GM18951 (cell line): ENCODE data around the gene PLEK2.
"Not testable (repeated sequence)": the region's sequence is repeated elsewhere in the genome, so short reads cannot be mapped to it uniquely, and the experiment has no call there.

Experiments
- POLR2A ChIP-seq: IDR thresholded peaks from 4 replicates; pipeline ENCODE4 v1.6.1; 2011; ENCODE audit warnings: mild to moderate bottlenecking; ENCODE audit not compliant: insufficient read length, insufficient read depth; ENCODE audit errors: extremely low read depth
- in situ Hi-C: fragments of 300-500 bp; cut with MboI; formaldehyde crosslinking; loops from one replicate; pipeline ENCODE4 v1.12.0; 2022; ENCODE audit warnings: low sequenced_read_pairs, mixed read lengths, inconsistent platforms; ENCODE audit not compliant: unreplicated experiment

Gene PLEK2

DNA sequence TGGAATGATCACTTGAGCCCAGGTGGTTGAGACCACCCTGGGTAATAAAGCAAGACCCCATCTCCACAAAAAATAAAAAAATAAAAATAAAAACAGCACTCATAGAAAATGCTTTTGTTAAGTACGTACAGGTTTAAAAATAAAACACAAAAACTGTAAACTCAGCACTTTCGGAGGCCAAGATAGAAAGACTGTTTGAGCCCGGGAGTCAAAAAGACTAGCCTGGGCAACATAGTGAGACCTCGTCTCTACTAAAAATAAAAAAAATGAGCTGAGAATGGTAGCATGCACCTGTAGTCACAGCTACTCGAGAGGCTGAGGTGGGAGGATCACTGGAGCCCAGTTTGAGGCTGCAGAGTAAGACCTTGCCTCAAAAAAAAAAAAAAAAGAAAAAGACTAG, 59.9 kb downstream of the PLEK2 start:
- in situ Hi-C loops: no loop called here

DNA sequence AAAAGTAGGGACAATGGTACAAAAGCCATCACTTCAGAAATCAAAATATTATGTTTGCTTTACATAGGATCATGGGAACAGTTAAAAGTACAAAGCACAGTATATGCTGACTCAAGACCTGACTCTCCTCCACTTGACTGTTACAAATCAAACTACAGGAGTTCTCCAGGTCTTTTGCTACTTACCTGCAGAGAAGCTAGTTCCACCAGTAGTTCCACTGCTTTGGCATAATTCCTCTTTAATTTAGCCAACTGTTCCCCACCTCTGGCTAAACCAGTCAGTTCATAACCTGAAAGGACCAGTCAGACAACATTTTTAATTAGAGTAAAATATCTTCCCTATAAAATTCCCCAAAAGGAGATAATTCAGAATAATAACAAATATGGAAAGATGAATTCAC, 66.4 kb downstream of the PLEK2 start:
- in situ Hi-C loops: no loop called here

More for the DNA sequence above, 59.9 kb downstream of the PLEK2 start:
- TF ChIP-seq POLR2A: no peak

DNA sequence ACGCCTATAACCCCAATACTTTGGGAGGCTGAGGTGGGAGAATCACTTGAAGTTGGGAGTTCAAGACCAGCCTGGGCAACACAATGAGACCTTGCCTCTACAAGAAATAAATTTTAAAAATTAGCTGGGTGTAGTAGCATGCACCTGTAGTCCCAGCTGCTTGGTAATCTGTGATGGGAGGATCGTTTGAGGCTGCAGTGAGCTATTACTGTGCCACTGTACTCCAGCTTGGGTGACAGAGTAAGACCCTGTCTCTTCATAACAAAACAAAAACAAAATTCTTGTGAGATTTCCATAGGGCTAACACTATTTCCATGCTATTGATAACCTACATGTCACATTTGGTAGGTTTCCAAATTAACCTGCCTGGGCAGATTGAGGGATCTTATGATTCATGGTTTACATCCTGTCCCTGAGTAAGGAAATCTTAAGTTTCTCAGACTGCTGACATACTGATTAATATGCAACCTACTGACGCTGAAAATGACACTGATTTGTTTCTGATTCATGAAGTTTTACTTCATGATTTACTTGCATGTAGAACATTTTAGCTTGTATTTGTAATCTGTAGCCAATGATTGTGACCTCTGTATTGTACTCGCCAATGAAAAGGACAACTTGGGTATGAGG, 68.2 kb downstream of the PLEK2 start:
- no peak for TF ChIP-seq POLR2A
- in situ Hi-C loops: no loop called here

More for the DNA sequence above, 66.4 kb downstream of the PLEK2 start:
- TF ChIP-seq POLR2A: no peak

DNA sequence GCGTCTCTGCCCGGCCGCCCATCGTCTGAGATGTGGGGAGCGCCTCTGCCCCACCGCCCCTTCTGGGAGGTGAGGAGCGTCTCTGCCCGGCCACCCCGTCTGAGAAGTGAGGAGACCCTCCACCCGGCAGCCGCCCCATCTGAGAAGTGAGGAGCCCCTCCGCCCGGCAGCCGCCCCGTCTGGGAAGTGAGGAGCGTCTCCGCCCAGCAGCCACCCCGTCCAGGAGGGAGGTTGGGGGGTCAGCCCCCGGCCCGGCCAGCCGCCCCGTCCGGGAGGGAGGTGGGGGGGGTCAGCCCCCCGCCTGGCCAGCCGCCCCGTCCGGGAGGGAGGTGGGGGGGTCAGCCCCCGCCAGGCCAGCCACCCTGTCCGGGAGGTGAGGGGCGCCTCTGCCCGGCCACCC, 70.7 kb downstream of the PLEK2 start:
- in situ Hi-C loops: not testable (repeated sequence)
